Body of pancreas (tissue), 4 donors: Measurements from ENCODE around the gene INAFM2. TPM values are rescaled to one million over a fixed set of nuclear protein-coding genes. Genes with fewer than 3 reads are reported as not detected.

ENCODE experiments used
- ATAC-seq: fragments of 150-250 bp; one replicate; pipeline ENCODE4 v1.9.1; 2016
- DNase-seq, 4 donors: peaks; one replicate each; pipeline ENCODE4 v3.0.0-alpha.2; 2019
- H3K27ac ChIP-seq, 4 donors: fragments of 200-600 bp; sonication (generic); 1 replicate in 3 of 4; 2 replicates in 1 of 4; pipeline versions ENCODE4 v1.5.1 to v1.6.1; 2016 to 2019; ENCODE audit warnings: mild to moderate bottlenecking in 1 of 4, mixed read lengths in 1 of 4, moderate library complexity in 1 of 4
- H3K27me3 ChIP-seq, 2 donors: fragments of 200-600 bp; sonication (generic); one replicate each; pipeline ENCODE4 v1.6.0; 2016; ENCODE audit warnings: mild to moderate bottlenecking in 1 of 2
- H3K36me3 ChIP-seq, 2 donors: fragments of 200-600 bp; sonication (generic); replicated peaks in 1 of 2; 2 replicates each; pipeline ENCODE4 v1.5.1; 2016; ENCODE audit warnings: low read depth in 2 of 2; ENCODE audit not compliant: insufficient read depth in 1 of 2
- H3K4me1 ChIP-seq: fragments of 200-600 bp; sonication (generic); one replicate; pipeline ENCODE4 v1.6.0; 2016
- H3K4me3 ChIP-seq, 2 donors: fragments of 200-600 bp; sonication (generic); 1 replicate in 1 of 2; 2 replicates in 1 of 2; pipeline ENCODE4 v1.5.1; 2016 to 2019
- H3K9me3 ChIP-seq, 3 donors: fragments of 200-600 bp; sonication (generic); 1 replicate in 2 of 3; 2 replicates in 1 of 3; pipeline ENCODE4 v1.5.1; 2016
- POLR2A ChIP-seq, 3 donors: fragments of 450-650 bp; IDR thresholded peaks; one replicate each; pipeline ENCODE4 v1.6.1; 2016; ENCODE audit warnings: antibody characterized with exemption in 3 of 3, mild to moderate bottlenecking in 2 of 3
- WGBS, 2 donors: methylation state at CpG; one replicate each; pipeline ENCODE4 v1.1.5; 2017; 5-methylcytosine and 5-hydroxymethylcytosine counted together
- intact Hi-C: fragments of 100-400 bp; cut with DNase I; formaldehyde crosslinking; loops from one replicate; pipeline ENCODE4 v1.15.1; 2023
- total RNA-seq, 2 donors: library from RNA; depleted of rRNA; stranded (reverse); fragments of >200 nt; gene quantifications; one replicate each; pipeline ENCODE4 v1.1.0, GENCODE V29; 2016
- TF ChIP-seq, protein P1 (sequence below), 7 experiments: fragments of 450-650 bp in 4 of 7; fragments of 200-600 bp in 3 of 7; sonication (generic) in 3 of 7; IDR thresholded peaks; one replicate each; pipeline ENCODE4 v1.5.1; 2016 to 2019; ENCODE audit warnings: antibody characterized with exemption in 7 of 7

Gene INAFM2
- total RNA-seq, 2 donors from 2014 or later = 8.8 to 22.4 TPM

DNA sequence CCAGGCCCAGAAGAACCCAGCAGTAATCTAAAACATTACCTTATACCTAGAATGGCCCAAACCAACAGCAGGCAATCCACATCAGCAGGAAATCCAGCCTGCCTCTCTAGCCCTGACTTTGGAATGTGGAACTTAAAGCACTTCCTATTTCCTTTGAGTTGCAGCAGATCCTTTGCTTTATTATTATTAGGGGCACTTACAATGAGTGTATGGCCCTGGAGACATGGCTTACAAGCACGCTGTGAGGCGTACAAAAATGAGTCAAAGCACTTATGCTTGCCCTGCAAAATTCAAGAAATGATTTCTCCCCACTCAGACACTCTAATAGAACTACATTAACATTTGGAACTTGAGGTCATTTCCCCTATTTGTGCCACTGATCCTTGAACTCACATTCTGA is 49.5 kb downstream of the INAFM2 start:
- Histone ChIP-seq H3K36me3 (no peaks in the 10 kb centered on the region), H3K4me3 (no peak overlapping the region), H3K27me3 (no peaks in the 10 kb centered on the region), H3K27ac (no peak overlapping the region), H3K4me1 (peaks cover 5% of the 10 kb centered on the region), H3K9me3 (no peaks in the 10 kb centered on the region)
- no peak for ATAC-seq
- no peak for TF ChIP-seq POLR2A (IDR thresholded peaks at IDR 0.05)
- TF ChIP-seq, protein P1, sequence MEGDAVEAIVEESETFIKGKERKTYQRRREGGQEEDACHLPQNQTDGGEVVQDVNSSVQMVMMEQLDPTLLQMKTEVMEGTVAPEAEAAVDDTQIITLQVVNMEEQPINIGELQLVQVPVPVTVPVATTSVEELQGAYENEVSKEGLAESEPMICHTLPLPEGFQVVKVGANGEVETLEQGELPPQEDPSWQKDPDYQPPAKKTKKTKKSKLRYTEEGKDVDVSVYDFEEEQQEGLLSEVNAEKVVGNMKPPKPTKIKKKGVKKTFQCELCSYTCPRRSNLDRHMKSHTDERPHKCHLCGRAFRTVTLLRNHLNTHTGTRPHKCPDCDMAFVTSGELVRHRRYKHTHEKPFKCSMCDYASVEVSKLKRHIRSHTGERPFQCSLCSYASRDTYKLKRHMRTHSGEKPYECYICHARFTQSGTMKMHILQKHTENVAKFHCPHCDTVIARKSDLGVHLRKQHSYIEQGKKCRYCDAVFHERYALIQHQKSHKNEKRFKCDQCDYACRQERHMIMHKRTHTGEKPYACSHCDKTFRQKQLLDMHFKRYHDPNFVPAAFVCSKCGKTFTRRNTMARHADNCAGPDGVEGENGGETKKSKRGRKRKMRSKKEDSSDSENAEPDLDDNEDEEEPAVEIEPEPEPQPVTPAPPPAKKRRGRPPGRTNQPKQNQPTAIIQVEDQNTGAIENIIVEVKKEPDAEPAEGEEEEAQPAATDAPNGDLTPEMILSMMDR (IDR thresholded peaks at IDR 0.05) = no peak
- intact Hi-C loops = no loop called here
- DNase-seq = no peak
- 61 to 70% methylated on average over 2 of the region's 2 CpGs for WGBS, 2 donors

Other genes with a start within 250 kb of the INAFM2 start
- 10 to 100 TPM in 1 of 2 donors, 1 to 10 TPM in 1; 4.3 to 16.1 TPM for gene BMF, start 214.8 kb upstream of the INAFM2 start, total RNA-seq
- gene BUB1B, start 162.6 kb upstream of the INAFM2 start, total RNA-seq = not detected
- gene PAK6, start 84.6 kb upstream of the INAFM2 start, total RNA-seq = 10 to 100 TPM; 14.8 to 22.4 TPM
- not detected for gene ANKRD63, start 40.6 kb upstream of the INAFM2 start, total RNA-seq
- 1 to 10 TPM; 3.1 to 4.6 TPM for gene PLCB2, start 15.8 kb upstream of the INAFM2 start, total RNA-seq
- 10 to 100 TPM; 17.1 to 26.4 TPM for gene CCDC9B, start 17.2 kb downstream of the INAFM2 start, total RNA-seq
- not detected for gene PHGR1, start 27.3 kb downstream of the INAFM2 start, total RNA-seq
- under 1 TPM; under 0.01 to 0.52 TPM for gene DISP2, start 34.5 kb downstream of the INAFM2 start, total RNA-seq
- 1 to 10 TPM; 3.3 to 5.7 TPM for gene KNSTRN, start 59.0 kb downstream of the INAFM2 start, total RNA-seq
- 10 to 100 TPM; 30.3 to 34.0 TPM for gene IVD, start 82.1 kb downstream of the INAFM2 start, total RNA-seq
- gene BAHD1, start 117.3 kb downstream of the INAFM2 start, total RNA-seq = 10 to 100 TPM; 10.1 to 16.2 TPM
- 1 to 10 TPM; 4.7 to 8.6 TPM for gene CHST14, start 147.3 kb downstream of the INAFM2 start, total RNA-seq
- 10 to 100 TPM in 1 of 2 donors, 1 to 10 TPM in 1; 7.6 to 21.0 TPM for gene CCDC32, start 241.3 kb downstream of the INAFM2 start, total RNA-seq
- gene RPUSD2, start 245.6 kb downstream of the INAFM2 start, total RNA-seq = 1 to 10 TPM; 3.1 to 7.3 TPM